LoVo (cell line): ENCODE measurements around the gene KIF9.
"Not testable (repeated sequence)": the region's sequence is repeated elsewhere in the genome, so short reads cannot be mapped to it uniquely, and the experiment has no call there.

ENCODE experiments used
- DNase-seq: peaks from one replicate; pipeline ENCODE4 v3.0.0-alpha.2; 2016; ENCODE audit warnings: low spot score

Gene KIF9

DNA sequence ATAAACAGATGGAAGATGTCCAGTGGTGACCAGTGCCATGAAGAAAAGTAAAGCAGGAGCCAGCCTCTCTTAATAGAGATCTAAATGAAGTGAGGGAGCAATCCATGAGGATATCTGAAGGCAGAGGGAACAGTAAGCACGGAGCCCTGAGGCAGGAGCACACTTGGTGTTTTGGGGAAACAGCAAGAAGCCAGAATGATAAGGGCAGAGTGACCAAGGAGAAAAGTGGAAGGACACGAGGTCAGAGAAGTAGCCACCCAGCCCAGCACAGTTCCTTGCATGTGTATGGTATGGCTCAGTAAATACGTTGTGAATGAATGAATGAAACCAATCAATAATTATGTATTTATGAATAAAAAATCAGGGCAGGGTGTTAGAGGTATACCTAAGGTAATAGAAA is 11.8 kb upstream of the KIF9 start:
- DNase-seq = no peak

DNA sequence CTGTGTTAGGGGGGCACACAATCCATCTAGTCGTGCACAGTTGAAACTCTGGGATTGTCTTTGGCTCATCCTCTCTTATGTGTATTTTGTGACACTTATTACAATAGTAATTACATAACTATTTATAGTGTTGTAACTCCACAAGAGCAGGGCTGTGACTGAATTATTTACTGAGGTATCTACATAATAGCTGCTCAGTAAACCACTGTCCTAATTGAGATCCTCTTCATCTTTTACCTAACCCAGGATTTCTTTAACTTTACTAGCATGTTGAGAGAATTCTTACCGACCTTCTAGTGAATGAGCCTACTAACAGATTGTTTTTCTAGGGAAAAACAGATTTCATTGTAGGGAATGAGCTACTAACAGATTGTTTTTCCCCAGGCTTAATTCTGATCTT is 11.2 kb upstream of the KIF9 start:
- DNase-seq = no peak

DNA sequence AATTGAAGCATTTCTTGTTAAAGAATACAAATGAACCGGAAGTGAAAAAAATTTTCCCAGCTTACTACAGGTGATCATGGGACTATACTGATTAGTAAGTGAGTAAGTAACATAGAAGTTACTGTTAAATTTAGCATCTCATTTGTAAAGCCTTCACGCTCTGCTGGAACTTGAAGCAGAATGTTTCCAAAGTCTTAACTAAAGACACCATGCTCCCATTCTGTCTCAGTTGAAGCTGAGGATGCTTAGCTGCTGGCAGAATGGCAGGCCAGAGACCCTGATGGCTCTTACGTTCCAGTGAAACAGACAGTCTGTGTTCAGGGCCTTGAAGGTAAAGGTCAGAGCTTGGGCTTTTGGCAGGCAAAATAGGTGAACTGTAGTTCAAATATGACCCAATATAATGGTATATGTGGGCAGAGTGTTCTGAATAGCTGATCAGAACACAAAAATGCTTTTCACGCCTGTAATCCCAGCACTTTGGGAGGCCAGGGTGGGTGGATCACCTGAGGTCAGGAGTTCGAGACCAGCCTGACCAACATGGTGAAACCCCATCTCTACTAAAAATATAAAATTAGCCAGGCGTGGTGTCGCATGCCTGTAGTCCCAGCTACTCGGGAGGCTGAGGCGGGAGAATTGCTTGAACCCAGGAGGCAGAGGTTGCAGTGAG is 9.3 kb upstream of the KIF9 start:
- DNase-seq = not testable (repeated sequence)

DNA sequence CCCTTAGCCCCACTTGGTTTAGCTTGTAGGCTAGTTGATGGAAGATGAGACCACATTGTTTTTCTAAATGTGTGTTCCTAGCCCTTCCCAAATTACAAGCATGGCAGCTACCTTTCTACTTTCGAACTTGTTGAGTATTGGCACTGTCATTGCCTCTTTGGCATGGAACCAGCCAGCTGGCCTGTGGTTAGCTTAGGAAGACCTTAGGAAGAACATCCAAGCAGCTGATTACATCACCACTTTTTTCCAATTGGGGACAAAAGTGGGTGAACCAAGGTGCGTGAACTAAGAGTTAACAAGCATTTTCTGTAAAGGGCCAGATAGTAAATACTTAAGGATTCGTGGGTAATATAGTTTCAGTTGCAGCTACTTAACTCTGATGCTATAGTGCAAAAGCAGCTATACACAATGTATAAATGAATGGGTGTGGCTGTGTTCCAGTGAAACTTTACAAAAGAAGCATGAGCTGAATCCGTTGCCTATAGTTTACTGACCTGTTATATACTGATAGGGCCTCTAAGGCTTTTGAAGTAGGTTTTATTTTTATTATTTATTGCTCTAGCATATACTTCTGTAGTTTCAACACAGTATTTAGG is 8.7 kb upstream of the KIF9 start:
- DNase-seq = no peak

DNA sequence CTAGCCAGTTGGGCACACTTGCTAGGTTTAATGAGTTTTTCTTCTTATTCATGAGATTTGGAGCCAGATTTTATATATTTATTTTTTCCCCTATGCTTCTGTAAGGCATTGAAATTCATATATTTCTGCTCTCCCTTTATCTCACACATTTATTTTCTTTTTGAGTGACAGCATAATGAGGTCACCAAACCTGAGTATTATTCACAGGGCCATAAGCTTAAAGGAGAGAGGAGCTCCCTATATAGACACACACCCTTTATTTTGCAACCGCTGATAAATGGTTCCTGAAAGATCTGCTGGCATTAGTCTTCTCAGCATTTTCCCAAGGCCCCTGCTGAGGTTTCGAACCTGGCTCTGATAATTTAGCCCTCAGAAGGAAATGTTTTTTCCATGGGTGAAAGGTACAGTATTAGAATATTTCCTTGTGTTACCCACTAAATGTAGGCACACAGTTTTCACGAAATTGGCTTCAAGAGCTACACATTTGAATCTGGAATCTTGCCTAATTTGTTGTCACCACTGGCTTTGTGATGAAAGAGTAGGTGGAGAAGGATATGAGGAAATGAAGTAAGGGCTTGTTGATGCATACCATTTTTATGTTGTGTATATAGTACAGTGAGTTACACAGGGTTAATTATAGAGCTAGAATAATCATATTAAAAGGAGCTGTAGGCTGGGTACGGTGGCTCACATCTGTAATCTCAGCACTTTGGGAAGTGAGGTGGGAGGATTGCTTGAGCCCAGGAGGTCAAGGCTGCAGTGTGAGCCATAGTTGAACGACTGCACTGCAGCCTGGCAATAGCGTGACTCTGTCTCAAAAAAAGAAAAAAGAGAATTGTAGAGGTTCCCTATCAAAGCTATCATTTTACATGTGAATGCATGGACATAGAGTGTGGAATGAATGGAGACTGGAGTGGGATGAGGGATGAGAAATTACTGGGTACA is 6.6 kb upstream of the KIF9 start:
- DNase-seq = no peak

DNA sequence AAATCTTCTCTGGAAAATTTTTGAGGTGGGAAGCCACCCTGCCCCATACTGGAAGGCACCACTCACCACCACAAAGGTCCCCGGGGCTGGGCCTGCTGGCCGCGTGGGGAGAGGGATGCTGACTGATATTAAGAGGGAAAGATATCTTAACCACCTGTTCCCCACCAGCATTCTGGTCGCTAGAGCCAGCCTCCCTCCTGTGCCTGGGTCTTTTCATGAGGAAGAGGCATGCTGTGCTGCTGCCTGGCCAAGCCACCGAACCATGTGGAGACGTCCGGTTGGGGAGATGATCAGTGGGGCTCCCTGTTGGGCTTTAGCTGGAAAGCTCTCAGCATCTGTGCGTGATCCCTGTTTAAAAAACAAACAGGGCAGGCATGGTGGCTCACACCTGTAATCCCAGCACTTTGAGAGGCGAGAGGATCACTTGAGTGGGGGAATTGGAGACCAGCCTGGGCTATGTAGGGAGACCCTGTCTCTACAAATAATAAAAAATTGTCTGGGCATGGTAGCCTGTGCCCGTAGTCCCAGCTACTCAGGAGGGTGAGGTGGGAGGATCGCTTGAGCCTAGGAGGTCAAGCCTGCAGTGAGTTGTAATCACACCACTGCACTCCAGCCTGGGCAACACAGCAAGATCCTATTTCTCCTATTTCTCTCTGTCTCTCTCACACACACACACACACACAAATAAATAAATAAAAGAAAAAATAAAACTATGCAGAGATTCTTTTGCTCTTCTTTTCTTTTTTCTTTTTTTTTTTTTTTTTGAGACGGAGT is 1.2 kb upstream of the KIF9 start:
- no peak for DNase-seq

DNA sequence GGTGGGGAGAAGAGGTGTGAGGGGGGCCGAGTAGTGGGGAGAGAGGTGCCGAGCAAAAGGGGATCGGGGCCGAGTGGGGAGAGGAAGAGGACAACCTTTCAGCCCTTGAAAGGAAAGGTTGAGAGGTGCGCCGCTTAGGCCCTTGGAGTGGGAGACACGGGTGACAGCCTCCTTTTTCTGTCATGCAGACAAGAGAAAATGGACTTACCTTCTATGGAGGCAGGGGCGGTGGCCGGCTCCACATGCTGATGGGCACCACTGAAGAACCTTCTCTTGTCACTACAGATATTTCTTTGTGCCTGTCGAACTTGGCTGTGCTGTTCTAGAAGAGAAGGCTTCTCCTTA is 566 bp upstream of the KIF9 start:
- peak; percentile 8 for DNase-seq

DNA sequence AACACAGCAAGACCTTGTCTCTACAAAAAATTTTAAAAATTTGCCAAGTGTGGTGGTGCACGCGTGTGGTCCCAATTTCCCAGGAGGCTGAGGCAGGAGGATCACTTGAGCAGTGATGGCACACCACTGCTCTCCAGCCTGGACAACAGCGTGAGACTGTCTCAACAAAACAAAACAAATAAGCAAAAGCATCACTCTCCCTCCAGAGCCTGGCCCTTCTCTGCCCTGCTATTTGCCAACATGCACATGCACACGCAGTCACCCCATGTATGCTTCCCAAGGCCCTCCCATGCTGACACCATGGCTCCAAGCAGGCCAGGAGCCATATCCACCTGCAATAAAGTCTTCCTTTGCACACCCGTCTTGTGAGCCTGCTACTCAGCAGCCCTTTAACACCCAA is 2.1 kb downstream of the KIF9 start:
- DNase-seq = no peak

DNA sequence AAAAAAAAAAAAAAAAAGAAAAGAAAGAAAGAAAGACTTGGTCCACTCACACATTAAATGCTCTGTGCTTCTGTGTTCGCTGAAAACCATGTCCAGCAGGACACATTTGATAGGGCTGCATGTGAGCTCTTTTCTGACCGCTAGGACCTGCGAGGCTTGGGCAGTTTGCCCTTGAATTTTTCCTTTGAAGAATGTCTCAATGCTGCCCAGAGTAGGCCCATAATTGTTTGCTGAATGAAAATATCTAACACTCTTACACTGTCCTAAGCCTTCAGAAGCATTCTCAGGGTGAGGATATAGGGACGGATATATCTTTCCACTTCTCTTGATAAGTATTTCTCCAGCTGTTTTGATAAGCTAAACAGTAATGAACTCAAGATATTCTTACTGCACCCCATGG is 6.0 kb downstream of the KIF9 start:
- DNase-seq = no peak

DNA sequence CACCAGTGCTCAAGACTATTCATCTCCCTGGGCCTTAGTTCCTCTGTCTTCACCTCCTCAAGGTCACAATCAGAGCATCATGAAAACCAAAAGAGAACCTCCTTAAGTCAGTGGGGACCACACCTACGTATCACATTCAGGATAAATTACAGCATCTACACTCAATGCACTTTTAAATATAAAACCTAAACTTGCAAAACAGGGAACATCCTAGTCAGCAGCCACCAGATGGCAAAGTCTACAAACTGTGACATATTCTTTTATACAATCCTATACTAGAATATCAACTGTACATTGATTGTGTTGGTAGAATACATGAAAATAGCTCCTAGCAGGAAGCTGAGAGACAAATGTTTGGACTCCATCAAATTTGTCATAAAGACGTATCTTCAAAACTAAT is 7.9 kb downstream of the KIF9 start:
- DNase-seq = no peak

DNA sequence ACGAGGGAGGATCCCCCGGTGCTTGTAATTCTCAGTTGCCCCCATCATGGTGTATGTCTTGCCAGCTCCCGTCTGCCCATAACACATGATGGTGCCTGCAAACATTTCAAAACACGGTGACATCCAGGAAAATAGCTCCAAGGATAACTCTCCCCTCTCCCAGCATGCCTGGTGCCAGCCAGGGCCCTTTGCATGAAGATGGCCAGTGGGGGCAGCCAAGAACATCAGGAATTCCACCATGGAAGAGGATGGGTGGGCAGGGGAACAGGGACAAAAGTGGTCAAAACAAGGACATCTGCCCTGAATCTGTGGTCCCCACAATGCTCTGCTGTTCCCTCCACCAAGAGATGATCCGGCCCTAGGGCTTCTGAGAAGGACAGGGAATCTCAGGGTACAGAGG is 9.0 kb downstream of the KIF9 start:
- DNase-seq = no peak

DNA sequence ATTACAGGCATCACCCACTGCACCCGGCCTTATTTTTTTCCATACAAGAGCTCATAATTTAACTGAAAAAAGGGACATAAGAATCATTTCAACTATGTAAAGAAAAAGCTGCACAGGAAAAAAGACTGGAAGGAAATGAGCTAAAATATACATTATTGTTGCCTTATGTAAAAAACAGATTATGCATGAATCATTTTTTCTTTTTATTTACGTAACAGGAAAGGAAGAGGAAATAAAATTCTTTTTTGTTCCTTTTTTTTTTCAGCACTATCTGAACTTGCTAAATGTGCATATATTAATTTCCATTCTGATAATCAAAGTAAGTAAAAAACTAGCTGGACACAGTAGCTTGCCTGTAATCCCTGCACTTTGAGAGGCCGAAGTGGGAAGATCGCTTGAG is 12.1 kb downstream of the KIF9 start:
- DNase-seq = no peak

DNA sequence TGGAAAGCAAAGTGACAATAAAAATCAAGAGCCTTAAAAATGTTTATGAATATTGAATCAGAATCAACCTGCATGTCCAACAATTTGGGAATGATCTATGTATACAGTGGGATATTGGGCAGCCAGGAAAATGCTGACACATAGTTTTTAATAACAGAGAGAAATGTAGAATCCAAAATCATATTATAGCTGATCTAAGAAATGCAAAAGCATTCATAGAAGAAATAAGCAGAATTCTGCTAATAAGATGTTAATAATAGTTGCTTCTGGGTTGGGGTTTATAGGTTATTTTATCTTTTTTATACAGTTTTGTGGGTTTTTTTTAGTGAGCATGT is 15.1 kb downstream of the KIF9 start:
- no peak for DNase-seq

DNA sequence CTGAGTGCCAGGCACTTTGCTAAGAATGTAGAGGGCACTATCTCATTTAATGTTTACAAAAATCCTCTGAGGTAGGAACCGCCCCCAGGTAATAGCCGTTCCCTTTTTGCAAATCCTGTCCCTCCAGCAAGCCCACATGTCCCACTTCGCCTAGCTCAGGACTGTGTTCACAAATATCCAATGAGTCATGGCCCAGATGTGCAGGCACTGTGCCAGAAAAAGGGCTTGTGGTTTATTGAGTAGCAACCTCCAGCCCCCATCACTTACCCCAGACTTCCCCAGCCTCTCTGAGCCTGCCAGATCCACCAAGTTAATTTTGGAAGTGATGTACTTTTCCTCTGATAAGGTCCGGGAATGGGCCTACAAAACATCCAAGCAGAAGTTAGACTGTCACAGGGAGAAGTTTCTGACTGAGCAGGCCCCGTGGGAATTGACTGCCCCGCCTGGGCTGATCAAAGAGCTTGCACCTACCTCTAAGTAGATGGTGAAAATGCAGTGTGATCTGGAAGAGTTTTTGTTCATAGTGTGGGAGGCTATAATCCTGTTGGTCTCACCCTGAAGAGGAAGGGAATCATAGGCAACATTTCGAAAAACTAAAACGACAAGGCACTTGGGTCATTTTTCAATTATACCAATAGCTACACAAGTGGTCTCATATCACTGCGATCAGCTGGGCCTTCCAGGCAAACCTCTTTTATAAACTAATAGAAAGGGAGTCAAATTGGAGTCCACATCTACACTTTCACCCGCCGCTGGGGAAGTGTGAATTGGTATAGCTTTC is 15.7 kb downstream of the KIF9 start:
- DNase-seq = peak; percentile 42

DNA sequence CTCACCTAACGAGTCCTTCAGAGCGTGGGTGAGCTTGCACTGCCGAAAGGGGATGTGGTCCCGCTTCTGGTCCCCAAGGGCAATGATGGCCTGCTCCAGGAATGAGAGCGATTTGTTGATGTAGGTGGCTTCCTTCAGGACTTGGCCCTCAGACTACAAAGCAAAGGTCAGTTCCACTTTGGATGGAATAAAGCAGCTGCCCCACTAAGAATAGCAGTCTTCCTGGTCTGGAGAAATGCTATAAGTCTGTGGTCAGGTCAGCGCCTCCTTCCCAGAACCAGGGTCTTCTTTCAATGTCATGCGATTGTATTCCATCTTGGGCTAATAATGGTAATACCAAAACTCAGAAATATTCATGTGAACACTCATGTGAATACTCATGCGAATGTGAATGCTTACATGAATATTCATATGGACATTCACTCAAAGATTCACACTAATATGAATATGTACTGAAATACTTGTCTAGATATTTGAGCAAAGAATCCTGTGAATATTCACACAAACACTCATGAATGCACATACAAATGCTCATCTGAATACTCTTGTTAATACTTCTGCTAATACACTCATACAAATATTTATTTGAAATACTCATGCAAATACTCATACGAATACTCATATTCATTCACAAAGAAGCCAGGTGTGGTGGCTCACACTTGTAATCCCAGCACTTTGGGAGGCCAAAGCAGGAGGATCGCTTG is 16.7 kb downstream of the KIF9 start:
- DNase-seq = no peak

DNA sequence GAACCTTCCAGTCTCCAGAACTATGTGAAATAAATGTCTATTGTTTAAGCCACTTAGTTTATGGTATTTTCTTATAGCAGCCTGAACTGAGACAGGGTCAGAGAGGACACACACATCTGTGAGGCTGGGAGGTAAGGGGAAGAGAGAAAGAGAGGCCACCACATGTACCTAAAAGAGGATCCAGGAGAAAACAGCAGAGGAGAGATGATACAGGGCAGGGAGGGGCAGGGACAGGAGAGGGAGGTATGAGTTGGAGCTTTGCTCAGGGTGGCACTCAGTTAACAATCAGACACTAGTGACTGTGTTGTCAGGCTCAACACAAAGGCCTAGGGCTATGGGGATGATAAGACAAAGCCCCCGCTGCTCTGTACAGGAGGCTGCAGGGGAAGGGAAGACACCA is 17.6 kb downstream of the KIF9 start:
- no peak for DNase-seq

DNA sequence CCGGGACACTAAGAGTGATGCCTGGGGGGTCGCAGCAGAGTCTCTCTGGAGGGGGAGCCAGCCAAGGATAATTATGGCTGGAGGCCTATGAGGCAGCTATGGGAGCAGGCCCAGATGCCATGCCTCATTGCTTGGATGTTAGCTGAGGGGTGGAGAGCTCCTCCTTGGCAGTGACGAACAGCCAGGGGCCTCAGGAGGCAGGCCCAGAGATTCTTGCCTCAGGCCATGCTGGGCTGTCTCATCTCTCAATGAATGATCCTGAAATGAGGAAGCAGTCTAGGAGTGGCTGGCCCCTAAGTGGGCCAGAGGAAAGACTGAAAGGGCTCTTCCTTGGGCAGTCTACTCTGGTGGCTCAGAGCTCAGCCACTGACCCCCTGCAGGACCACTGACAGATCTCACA is 21.3 kb downstream of the KIF9 start:
- DNase-seq = no peak

DNA sequence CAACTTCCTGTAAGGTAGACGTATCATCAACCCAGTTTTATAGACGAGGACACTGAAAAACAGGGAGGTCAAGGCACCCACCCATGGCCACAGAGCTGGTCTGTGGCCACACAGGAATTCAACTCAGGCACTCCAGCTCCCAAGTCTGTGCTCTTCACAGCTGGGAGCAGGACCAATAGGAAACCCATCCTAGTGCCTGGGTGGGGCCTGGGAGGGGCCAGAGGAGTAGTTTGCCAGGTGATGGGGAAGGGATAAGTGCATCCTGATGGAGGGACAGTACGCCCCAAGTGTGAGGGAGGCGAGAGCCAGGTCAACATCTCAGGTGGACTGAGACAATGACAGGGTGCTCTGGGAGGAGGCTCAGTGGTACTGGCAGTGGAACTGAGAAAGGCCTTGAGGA is 22.0 kb downstream of the KIF9 start:
- no peak for DNase-seq

DNA sequence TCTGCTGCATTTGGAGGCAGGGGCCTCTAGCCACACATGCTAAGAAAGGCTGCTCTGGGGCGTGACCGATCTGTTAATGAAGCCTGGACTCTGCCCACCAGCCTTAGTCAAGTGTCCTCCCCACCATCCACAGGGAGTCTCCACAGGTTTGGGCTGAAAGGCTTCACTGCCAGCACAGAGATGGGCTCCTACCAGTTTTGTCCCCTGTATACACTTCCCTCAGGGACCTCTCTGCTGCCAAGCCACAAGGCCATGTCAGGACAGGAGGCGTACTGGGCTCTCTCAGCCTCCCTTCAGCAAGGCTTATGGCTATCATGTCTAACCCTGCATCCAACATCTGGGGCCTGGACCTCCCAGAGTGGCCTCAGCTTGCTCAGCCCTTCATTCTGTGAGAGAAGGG is 23.5 kb downstream of the KIF9 start:
- no peak for DNase-seq

DNA sequence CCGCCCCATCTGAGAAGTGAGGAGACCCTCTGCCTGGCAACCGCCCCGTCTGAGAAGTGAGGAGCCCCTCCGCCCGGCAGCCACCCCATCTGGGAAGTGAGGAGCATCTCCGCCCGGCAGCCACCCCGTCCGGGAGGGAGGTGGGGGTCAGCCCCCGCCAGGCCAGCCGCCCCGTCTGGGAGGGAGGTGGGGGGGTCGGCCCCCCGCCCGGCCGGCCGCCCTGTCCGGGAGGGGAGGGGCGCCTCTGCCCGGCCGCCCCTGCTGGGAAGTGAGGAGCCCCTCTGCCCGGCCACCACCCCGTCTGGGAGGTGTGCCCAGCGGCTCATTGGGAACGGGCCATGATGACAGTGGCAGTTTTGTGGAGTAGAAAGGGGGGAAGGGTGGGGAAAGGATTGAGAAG is 26.3 kb downstream of the KIF9 start:
- not testable (repeated sequence) for DNase-seq

DNA sequence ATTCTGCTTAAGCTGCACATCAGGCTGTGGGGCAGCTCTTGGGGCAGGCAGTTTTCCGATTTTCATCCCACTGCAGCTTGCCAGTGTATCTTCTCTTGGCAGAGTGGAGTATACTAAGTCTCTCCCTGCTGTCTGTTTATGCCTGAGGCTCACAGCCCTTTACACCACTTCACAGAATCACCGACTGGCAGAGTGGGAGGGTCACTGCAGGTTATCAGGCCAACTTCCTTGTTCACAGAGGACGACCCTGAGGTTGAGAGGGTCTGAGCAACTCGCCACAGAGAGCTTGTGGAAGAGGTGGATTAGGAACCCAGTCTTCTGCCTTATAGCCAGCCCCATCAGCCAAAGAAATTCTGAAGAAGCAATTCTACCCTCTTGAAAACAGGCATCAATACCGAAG is 30.9 kb downstream of the KIF9 start:
- no peak for DNase-seq
